ENCODE results near the gene PHKB.

DNA sequence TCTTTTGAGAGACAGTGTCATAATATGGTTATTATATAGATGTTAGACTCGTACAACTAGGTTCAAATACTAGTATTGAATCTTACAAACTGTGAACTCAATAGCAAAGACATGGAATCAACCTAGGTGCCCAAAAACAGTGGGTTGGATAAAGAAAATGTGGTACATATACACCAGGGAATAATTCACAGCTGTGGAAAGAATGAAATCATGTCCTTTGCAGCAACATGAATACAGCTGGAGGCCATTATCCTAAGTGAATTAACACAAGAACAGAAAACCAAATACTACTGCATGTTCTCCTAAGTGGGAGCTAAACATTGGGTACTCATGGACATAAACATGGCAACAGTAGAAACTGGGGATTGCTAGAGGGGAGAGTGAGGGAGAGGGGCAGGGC, 8.1 kb downstream of the PHKB start:
- TF ChIP-seq, protein P1, sequence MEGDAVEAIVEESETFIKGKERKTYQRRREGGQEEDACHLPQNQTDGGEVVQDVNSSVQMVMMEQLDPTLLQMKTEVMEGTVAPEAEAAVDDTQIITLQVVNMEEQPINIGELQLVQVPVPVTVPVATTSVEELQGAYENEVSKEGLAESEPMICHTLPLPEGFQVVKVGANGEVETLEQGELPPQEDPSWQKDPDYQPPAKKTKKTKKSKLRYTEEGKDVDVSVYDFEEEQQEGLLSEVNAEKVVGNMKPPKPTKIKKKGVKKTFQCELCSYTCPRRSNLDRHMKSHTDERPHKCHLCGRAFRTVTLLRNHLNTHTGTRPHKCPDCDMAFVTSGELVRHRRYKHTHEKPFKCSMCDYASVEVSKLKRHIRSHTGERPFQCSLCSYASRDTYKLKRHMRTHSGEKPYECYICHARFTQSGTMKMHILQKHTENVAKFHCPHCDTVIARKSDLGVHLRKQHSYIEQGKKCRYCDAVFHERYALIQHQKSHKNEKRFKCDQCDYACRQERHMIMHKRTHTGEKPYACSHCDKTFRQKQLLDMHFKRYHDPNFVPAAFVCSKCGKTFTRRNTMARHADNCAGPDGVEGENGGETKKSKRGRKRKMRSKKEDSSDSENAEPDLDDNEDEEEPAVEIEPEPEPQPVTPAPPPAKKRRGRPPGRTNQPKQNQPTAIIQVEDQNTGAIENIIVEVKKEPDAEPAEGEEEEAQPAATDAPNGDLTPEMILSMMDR (IDR thresholded peaks at IDR 0.05; ENCODE audit: poor library complexity, severe bottlenecking): no peak
- TF ChIP-seq MXI1 (conservative IDR thresholded peaks at IDR 0.05; ENCODE audit: poor library complexity, severe bottlenecking): no peak
- no peak for TF ChIP-seq TAF1 (IDR thresholded peaks at IDR 0.05; ENCODE audit: low read depth)
- TF ChIP-seq RAD21 (conservative IDR thresholded peaks at IDR 0.05): no peak
- no peak for TF ChIP-seq POLR2AphosphoS5 (IDR thresholded peaks at IDR 0.05)
- TF ChIP-seq EZH2 (IDR thresholded peaks at IDR 0.05; ENCODE audit: borderline replicate concordance, insufficient read depth, low read length, poor library complexity, severe bottlenecking): no peak
- no peak for TF ChIP-seq EP300 (conservative IDR thresholded peaks at IDR 0.05; ENCODE audit: poor library complexity, severe bottlenecking)
- no peak for TF ChIP-seq SMC3 (conservative IDR thresholded peaks at IDR 0.05; ENCODE audit: poor library complexity)
- TF ChIP-seq, protein P2, sequence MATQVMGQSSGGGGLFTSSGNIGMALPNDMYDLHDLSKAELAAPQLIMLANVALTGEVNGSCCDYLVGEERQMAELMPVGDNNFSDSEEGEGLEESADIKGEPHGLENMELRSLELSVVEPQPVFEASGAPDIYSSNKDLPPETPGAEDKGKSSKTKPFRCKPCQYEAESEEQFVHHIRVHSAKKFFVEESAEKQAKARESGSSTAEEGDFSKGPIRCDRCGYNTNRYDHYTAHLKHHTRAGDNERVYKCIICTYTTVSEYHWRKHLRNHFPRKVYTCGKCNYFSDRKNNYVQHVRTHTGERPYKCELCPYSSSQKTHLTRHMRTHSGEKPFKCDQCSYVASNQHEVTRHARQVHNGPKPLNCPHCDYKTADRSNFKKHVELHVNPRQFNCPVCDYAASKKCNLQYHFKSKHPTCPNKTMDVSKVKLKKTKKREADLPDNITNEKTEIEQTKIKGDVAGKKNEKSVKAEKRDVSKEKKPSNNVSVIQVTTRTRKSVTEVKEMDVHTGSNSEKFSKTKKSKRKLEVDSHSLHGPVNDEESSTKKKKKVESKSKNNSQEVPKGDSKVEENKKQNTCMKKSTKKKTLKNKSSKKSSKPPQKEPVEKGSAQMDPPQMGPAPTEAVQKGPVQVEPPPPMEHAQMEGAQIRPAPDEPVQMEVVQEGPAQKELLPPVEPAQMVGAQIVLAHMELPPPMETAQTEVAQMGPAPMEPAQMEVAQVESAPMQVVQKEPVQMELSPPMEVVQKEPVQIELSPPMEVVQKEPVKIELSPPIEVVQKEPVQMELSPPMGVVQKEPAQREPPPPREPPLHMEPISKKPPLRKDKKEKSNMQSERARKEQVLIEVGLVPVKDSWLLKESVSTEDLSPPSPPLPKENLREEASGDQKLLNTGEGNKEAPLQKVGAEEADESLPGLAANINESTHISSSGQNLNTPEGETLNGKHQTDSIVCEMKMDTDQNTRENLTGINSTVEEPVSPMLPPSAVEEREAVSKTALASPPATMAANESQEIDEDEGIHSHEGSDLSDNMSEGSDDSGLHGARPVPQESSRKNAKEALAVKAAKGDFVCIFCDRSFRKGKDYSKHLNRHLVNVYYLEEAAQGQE (IDR thresholded peaks at IDR 0.05; ENCODE audit: borderline replicate concordance): no peak
